Activated naive CD4-positive, alpha-beta T cell treated with anti-CD3 and anti-CD28 coated beads for 36 hours (primary cell): ENCODE measurements around the gene NCK2. TPM values are rescaled to one million over a fixed set of nuclear protein-coding genes. Genes with fewer than 3 reads are reported as not detected.
A peak's percentile ranks its signal among the peaks of the same experiment; 100 is the strongest.

Experiments used
- CTCF ChIA-PET: fragments of 350-600 bp; sonication (Branson Sonifier 250); formaldehyde crosslinking; loops from one replicate; lab custom pipeline; 2021; ENCODE audit warnings: antibody characterized with exemption; lab: Charles Lee
- DNase-seq: peaks from one replicate; pipeline ENCODE4 v3.0.0-alpha.2; 2020
- H3K27ac Mint-ChIP-seq: one replicate; pipeline ENCODE4 v1.8.0; 2021; ENCODE audit warnings: mild to moderate bottlenecking, mixed read lengths
- H3K27me3 Mint-ChIP-seq: one replicate; pipeline ENCODE4 v1.8.0; 2021; ENCODE audit warnings: low read depth, mixed read lengths
- H3K36me3 Mint-ChIP-seq: one replicate; pipeline ENCODE4 v1.8.0; 2021; ENCODE audit warnings: low read depth, mixed read lengths
- H3K4me1 Mint-ChIP-seq: one replicate; pipeline ENCODE4 v1.8.0; 2021; ENCODE audit warnings: low read depth, mixed read lengths
- H3K4me3 Mint-ChIP-seq: one replicate; pipeline ENCODE4 v1.8.0; 2021; ENCODE audit warnings: mild to moderate bottlenecking, moderate library complexity, mixed read lengths
- H3K9me3 Mint-ChIP-seq: one replicate; pipeline ENCODE4 v1.8.0; 2021; ENCODE audit warnings: mixed read lengths
- intact Hi-C: fragments of 100-400 bp; cut with micrococcal nuclease; formaldehyde crosslinking; loops from one replicate; pipeline ENCODE4 v1.15.1; 2023
- total RNA-seq, 2 experiments: library from RNA; stranded (reverse); gene quantifications; one replicate each; pipeline ENCODE4 v1.2.3, GENCODE V29; 2021

Gene NCK2
- total RNA-seq, 2 experiments from 2014 or later: 106 to 113 TPM

DNA sequence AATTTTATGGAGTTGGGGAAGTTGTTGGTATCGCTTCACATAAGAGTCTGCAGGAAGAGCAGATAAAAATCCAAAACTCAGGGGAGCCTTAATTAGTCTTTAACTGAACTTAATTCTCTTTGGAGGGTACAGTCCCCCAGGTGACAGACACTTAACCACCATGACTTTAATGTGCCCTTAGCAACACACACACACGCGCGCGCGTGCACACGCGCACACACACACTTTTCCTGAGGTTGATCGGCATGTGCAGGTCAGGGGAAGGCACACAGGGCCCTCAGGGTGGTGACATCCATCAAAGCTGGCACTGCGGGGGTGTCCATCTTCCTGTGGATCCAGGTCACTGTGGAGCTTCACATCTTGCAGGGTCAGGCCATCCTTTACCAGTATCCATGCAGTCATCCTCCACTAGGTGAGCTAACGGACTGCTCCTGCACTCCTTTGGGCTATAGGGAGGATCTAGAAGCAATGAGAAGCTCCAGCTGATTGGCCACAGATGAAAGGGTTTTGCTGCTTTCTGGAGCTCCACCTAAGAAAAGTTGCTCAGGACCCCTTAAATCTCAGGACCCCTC, 21.9 kb upstream of the NCK2 start:
- no peak overlapping the region for H3K27ac Mint-ChIP-seq
- intact Hi-C loops: no loop called here
- H3K9me3 Mint-ChIP-seq: peaks cover 9% of the 10 kb centered on the region
- peaks cover 3% of the 10 kb centered on the region for H3K36me3 Mint-ChIP-seq
- CTCF ChIA-PET: interaction anchor here (0.7 to 1.6 kb wide), 2 partner anchors 11 to 13 kb away, joined by 3 read pairs; no protein-coding TSS in a partner anchor
- DNase-seq: no peak
- no peaks in the 10 kb centered on the region for H3K4me1 Mint-ChIP-seq
- no peak overlapping the region for H3K4me3 Mint-ChIP-seq
- H3K27me3 Mint-ChIP-seq: no peaks in the 10 kb centered on the region

GRCh38 chr2:105723431-105723830, 21.3 kb upstream of the NCK2 start:
- peaks cover 9% of the 10 kb centered on the region for H3K9me3 Mint-ChIP-seq
- H3K27me3 Mint-ChIP-seq: no peaks in the 10 kb centered on the region
- intact Hi-C loops: no loop called here
- H3K4me3 Mint-ChIP-seq: no peak overlapping the region
- CTCF ChIA-PET: interaction anchor here (0.7 to 1.6 kb wide), 2 partner anchors 10 kb away, joined by 3 read pairs; no protein-coding TSS in a partner anchor
- H3K27ac Mint-ChIP-seq: no peak overlapping the region
- no peaks in the 10 kb centered on the region for H3K4me1 Mint-ChIP-seq
- DNase-seq: no peak
- peaks cover 3% of the 10 kb centered on the region for H3K36me3 Mint-ChIP-seq

- Mint-ChIP-seq H3K4me1 (no peaks in the 10 kb centered on the region), H3K36me3 (peaks cover 3% of the 10 kb centered on the region), H3K27ac (no peak overlapping the region), H3K4me3 (no peak overlapping the region), H3K9me3 (peaks cover 9% of the 10 kb centered on the region), H3K27me3 (no peaks in the 10 kb centered on the region)
- DNase-seq: no peak
- CTCF ChIA-PET: interaction anchor here (0.6 to 1.5 kb wide), 2 partner anchors 11 to 370 kb away, joined by 3 to 4 read pairs; no protein-coding TSS in a partner anchor
- intact Hi-C loops: no loop called here
These were observed 19.3 kb upstream of the NCK2 start for GRCh38 chr2:105725388-105725787.

DNA sequence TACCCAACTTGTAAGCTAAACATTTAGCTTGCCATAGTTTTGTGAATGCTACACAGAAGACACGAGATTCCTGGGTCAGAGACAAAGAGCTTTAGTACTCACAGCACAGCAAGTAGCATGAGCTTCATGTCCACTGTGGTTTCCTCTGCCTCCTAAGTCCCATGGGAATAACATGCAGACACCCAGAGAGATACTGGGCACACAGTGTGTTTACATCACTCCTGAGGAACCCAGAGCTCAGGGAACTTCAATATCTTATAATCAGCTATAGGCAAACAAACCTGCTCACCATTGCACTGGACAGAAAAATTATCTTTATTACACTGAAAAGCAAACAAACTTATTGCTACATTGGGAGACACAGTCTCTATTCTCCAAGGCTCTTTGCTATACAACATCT, 14.5 kb upstream of the NCK2 start:
- CTCF ChIA-PET: interaction anchor here (0.6 kb wide), 1 partner anchor 15 kb away, joined by 4 read pairs; no protein-coding TSS in a partner anchor
- no peak overlapping the region for H3K4me3 Mint-ChIP-seq
- peaks cover 3% of the 10 kb centered on the region for H3K36me3 Mint-ChIP-seq
- peaks cover 15% of the 10 kb centered on the region for H3K4me1 Mint-ChIP-seq
- no peak overlapping the region for H3K27ac Mint-ChIP-seq
- peaks cover 9% of the 10 kb centered on the region for H3K9me3 Mint-ChIP-seq
- no peak for DNase-seq
- H3K27me3 Mint-ChIP-seq: no peaks in the 10 kb centered on the region
- intact Hi-C loops: no loop called here

DNA sequence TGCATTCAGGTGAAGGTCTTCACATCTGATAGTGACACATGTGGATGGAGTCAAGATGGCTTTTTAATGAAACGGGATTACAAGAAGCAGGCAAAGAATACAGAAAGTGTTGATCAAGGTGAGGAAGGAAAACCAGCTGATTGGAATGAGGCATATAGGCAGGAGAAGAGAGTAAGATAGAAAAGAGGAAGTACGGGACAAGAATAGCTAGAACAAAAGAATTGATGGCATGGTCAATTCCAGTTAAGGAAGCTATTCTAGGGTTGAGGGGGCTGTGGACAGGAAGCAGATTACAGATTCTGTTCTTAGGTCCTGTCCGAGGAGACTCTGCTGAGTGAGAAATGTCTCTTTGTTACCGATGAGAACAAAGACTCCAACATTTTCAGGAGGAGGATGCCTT, 13.2 kb upstream of the NCK2 start:
- DNase-seq: no peak
- H3K4me3 Mint-ChIP-seq: no peak overlapping the region
- H3K36me3 Mint-ChIP-seq: peaks cover 3% of the 10 kb centered on the region
- H3K27me3 Mint-ChIP-seq: no peaks in the 10 kb centered on the region
- intact Hi-C loops: no loop called here
- H3K4me1 Mint-ChIP-seq: peaks cover 18% of the 10 kb centered on the region
- no peak overlapping the region for H3K27ac Mint-ChIP-seq
- peaks cover 8% of the 10 kb centered on the region for H3K9me3 Mint-ChIP-seq
- CTCF ChIA-PET: interaction anchor here (1.0 to 1.3 kb wide), 2 partner anchors 11 to 155 kb away, joined by 3 read pairs; no protein-coding TSS in a partner anchor

DNA sequence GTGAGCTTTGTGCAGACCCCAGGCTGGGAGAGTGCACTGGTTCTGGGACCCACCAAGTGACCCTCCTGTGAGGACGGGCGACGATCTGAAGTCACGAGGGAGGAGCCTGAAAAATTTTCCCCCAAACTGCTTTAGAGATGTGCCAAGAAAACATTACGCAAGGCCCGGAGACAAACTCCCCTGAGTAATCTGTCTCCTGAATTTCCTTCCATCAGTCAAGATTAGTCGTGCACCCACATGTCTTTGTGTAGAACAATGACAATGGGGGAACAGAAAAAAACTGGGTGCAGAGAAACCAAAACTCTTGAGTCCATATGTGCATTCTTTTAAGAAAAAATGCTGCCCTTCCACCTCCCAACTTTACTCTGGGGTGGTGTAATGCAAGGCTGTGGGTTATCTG, 12.6 kb upstream of the NCK2 start:
- Mint-ChIP-seq H3K27me3 (no peaks in the 10 kb centered on the region), H3K27ac (no peak overlapping the region), H3K4me3 (no peak overlapping the region), H3K36me3 (no peaks in the 10 kb centered on the region), H3K9me3 (peaks cover 4% of the 10 kb centered on the region), H3K4me1 (peaks cover 18% of the 10 kb centered on the region)
- DNase-seq: no peak
- CTCF ChIA-PET: interaction anchor here (1.0 to 1.3 kb wide), 2 partner anchors 11 to 155 kb away, joined by 3 read pairs; no protein-coding TSS in a partner anchor
- intact Hi-C loops: no loop called here

- Mint-ChIP-seq H3K36me3 (no peaks in the 10 kb centered on the region), H3K27ac (no peak overlapping the region), H3K4me3 (no peak overlapping the region), H3K4me1 (peaks cover 24% of the 10 kb centered on the region), H3K27me3 (no peaks in the 10 kb centered on the region), H3K9me3 (no peaks in the 10 kb centered on the region)
- intact Hi-C loops: no loop called here
- peak; percentile 17 for DNase-seq
- CTCF ChIA-PET: interaction anchor here (0.5 to 1.3 kb wide), 4 partner anchors 10 to 353 kb away, joined by 3 read pairs; no protein-coding TSS in a partner anchor
These were observed 11.6 kb upstream of the NCK2 start for GRCh38 chr2:105732955-105733607.

GRCh38 chr2:105733875-105734274, 10.8 kb upstream of the NCK2 start:
- H3K27ac Mint-ChIP-seq: no peak overlapping the region
- CTCF ChIA-PET: interaction anchor here (0.5 to 1.3 kb wide), 4 partner anchors 9 to 352 kb away, joined by 3 read pairs; no protein-coding TSS in a partner anchor
- no peaks in the 10 kb centered on the region for H3K36me3 Mint-ChIP-seq
- H3K4me3 Mint-ChIP-seq: no peak overlapping the region
- no peaks in the 10 kb centered on the region for H3K27me3 Mint-ChIP-seq
- peaks cover 30% of the 10 kb centered on the region for H3K4me1 Mint-ChIP-seq
- intact Hi-C loops: no loop called here
- DNase-seq: no peak
- H3K9me3 Mint-ChIP-seq: no peaks in the 10 kb centered on the region

- DNase-seq: no peak
- no peaks in the 10 kb centered on the region for H3K9me3 Mint-ChIP-seq
- H3K27me3 Mint-ChIP-seq: no peaks in the 10 kb centered on the region
- CTCF ChIA-PET: interaction anchor here (0.5 to 1.2 kb wide), 2 partner anchors 12 to 163 kb away, joined by 3 read pairs; no protein-coding TSS in a partner anchor
- H3K36me3 Mint-ChIP-seq: no peaks in the 10 kb centered on the region
- no peak overlapping the region for H3K27ac Mint-ChIP-seq
- H3K4me1 Mint-ChIP-seq: peaks cover 41% of the 10 kb centered on the region
- no peak overlapping the region for H3K4me3 Mint-ChIP-seq
- intact Hi-C loops: no loop called here
These were observed 9.8 kb upstream of the NCK2 start for GRCh38 chr2:105734762-105735538.

DNA sequence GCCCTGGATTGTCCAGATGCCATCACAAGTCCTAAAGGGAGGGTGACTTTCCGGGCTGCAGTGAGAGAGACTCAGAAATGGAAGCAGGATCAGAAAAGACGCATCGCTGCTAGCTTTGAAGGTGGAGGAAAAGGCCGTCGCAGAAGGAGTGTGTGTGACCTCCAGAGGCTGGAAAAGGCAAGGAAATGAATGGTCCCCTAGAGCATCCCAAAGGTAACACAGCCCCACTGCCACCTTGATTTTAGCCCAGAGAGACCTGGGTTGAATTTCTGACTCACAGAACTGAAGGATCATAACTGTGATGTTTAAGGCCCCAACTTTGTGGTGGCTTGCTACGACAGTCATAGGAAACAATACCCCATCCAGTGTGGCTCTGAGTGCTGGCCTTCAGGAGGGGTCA, 8.6 kb upstream of the NCK2 start:
- Mint-ChIP-seq H3K4me1 (peaks cover 53% of the 10 kb centered on the region), H3K27ac (peak overlapping the region; percentile 7), H3K36me3 (no peaks in the 10 kb centered on the region), H3K9me3 (no peaks in the 10 kb centered on the region), H3K4me3 (no peak overlapping the region), H3K27me3 (no peaks in the 10 kb centered on the region)
- intact Hi-C loops: no loop called here
- DNase-seq: no peak
- CTCF ChIA-PET: interaction anchor here (1.1 to 1.2 kb wide), 3 partner anchors 12 to 160 kb away, joined by 3 to 4 read pairs (median 3); no protein-coding TSS in a partner anchor

GRCh38 chr2:105737980-105738657, 6.6 kb upstream of the NCK2 start:
- H3K4me1 Mint-ChIP-seq: peaks cover 71% of the 10 kb centered on the region
- H3K27me3 Mint-ChIP-seq: no peaks in the 10 kb centered on the region
- DNase-seq: peak; percentile 45
- no peaks in the 10 kb centered on the region for H3K9me3 Mint-ChIP-seq
- H3K36me3 Mint-ChIP-seq: no peaks in the 10 kb centered on the region
- intact Hi-C loops: loop anchor here (1.0 to 2.0 kb wide), 7 partner anchors 8 to 347 kb away; no protein-coding TSS in a partner anchor
- CTCF ChIA-PET: interaction anchor here (0.6 kb wide), 1 partner anchor 152 kb away, joined by 3 read pairs; no protein-coding TSS in a partner anchor
- peak overlapping the region; percentile 69 for H3K4me3 Mint-ChIP-seq
- H3K27ac Mint-ChIP-seq: peak overlapping the region; percentile 97
